HG02870 (cell line): ENCODE data around the gene ARID4B.
"Not testable (repeated sequence)": the region's sequence is repeated elsewhere in the genome, so short reads cannot be mapped to it uniquely, and the experiment has no call there.

Experiments used
- ATAC-seq: cut with Tn5 transposase; IDR thresholded peaks from one replicate; pipeline ENCODE4 v1.9.1; 2021; ENCODE audit warnings: mild to moderate bottlenecking, moderate library complexity; ENCODE audit not compliant: unreplicated experiment

The ARID4B gene

GRCh38 chr1:235229868-235230267, 98.1 kb downstream of the ARID4B start:
- ATAC-seq = no peak

GRCh38 chr1:235227414-235227813, 100.6 kb downstream of the ARID4B start:
- no peak for ATAC-seq

GRCh38 chr1:235226933-235227332, 101.0 kb downstream of the ARID4B start:
- no peak for ATAC-seq

GRCh38 chr1:235225299-235225698, 102.7 kb downstream of the ARID4B start:
- ATAC-seq = no peak

GRCh38 chr1:235221653-235222375, 106.2 kb downstream of the ARID4B start:
- ATAC-seq = no peak

- no peak for ATAC-seq
Measured at GRCh38 chr1:235215453-235215852, 112.5 kb downstream of the ARID4B start.

- not testable (repeated sequence) for ATAC-seq
Measured at GRCh38 chr1:235214962-235215361, 113.0 kb downstream of the ARID4B start.

- no peak for ATAC-seq
Measured at GRCh38 chr1:235213752-235214151, 114.2 kb downstream of the ARID4B start.

- no peak for ATAC-seq
Measured at GRCh38 chr1:235211517-235211916, 116.5 kb downstream of the ARID4B start.

GRCh38 chr1:235207209-235207565, 120.8 kb downstream of the ARID4B start:
- ATAC-seq = no peak

GRCh38 chr1:235206533-235207208, 121.3 kb downstream of the ARID4B start:
- no peak for ATAC-seq

GRCh38 chr1:235205687-235206086, 122.3 kb downstream of the ARID4B start:
- no peak for ATAC-seq

- ATAC-seq = no peak
Measured at GRCh38 chr1:235203428-235203827, 124.6 kb downstream of the ARID4B start.

- not testable (repeated sequence) for ATAC-seq
Measured at GRCh38 chr1:235202447-235202846, 125.5 kb downstream of the ARID4B start.

- ATAC-seq = no peak
Measured at GRCh38 chr1:235199441-235199840, 128.5 kb downstream of the ARID4B start.

- ATAC-seq = no peak
Measured at GRCh38 chr1:235190431-235190830, 137.5 kb downstream of the ARID4B start.

GRCh38 chr1:235187316-235187715, 140.7 kb downstream of the ARID4B start:
- ATAC-seq = no peak

- ATAC-seq = no peak
Measured at GRCh38 chr1:235181561-235182245, 146.3 kb downstream of the ARID4B start.

- ATAC-seq = no peak
Measured at GRCh38 chr1:235180916-235181460, 147.0 kb downstream of the ARID4B start.

GRCh38 chr1:235176486-235176885, 151.5 kb downstream of the ARID4B start:
- no peak for ATAC-seq

GRCh38 chr1:235169986-235170385, 158.0 kb downstream of the ARID4B start:
- no peak for ATAC-seq

GRCh38 chr1:235168375-235168774, 159.6 kb downstream of the ARID4B start:
- ATAC-seq = no peak
